HL-60 (cell line): Measurements from ENCODE around the gene RAB25.
"Not testable (repeated sequence)": the region's sequence is repeated elsewhere in the genome, so short reads cannot be mapped to it uniquely, and the experiment has no call there.

Source experiments
- DNase-seq, 2 experiments: peaks; one replicate each; pipeline ENCODE4 v3.0.0-alpha.2; 2010 to 2020; ENCODE audit warnings: low read depth in 1 of 2, low spot score in 1 of 2
- H3K27ac ChIP-seq: fragments of 250-450 bp; sonication (Bioruptor Pico); replicated peaks from 2 replicates; pipeline ENCODE4 v1.5.1; 2020; ENCODE audit warnings: mild to moderate bottlenecking, moderate library complexity
- H3K27me3 ChIP-seq: fragments of 250-450 bp; sonication (Bioruptor Pico); 2 replicates; pipeline ENCODE4 v1.5.1; 2021; ENCODE audit warnings: mild to moderate bottlenecking, moderate library complexity; ENCODE audit not compliant: insufficient read depth, poor library complexity, severe bottlenecking
- H3K4me3 ChIP-seq: replicated peaks from 2 replicates; pipeline ENCODE4 v1.5.1; 2011; ENCODE audit warnings: mild to moderate bottlenecking, control low read depth, low read length; ENCODE audit not compliant: insufficient read depth
- GABPA ChIP-seq: IDR thresholded peaks from 2 replicates; pipeline ENCODE4 v1.6.1; 2012; ENCODE audit warnings: low read depth
- POLR2AphosphoS5 ChIP-seq: IDR thresholded peaks from 2 replicates; pipeline ENCODE4 v1.6.1; 2012; ENCODE audit warnings: low read depth
- SPI1 ChIP-seq: IDR thresholded peaks from 2 replicates; pipeline ENCODE4 v1.6.1; 2012; ENCODE audit warnings: low read depth, mild to moderate bottlenecking, borderline replicate concordance
- TF ChIP-seq, protein P1 (sequence below): IDR thresholded peaks from one replicate; pipeline ENCODE4 v1.5.1; 2011; ENCODE audit warnings: low read length, control low read depth, inconsistent platforms; ENCODE audit not compliant: insufficient read depth
- TF ChIP-seq, protein P2 (sequence below): IDR thresholded peaks from 2 replicates; pipeline ENCODE4 v1.6.1; 2012; ENCODE audit warnings: low read depth; ENCODE audit not compliant: insufficient replicate concordance

RAB25 gene

DNA sequence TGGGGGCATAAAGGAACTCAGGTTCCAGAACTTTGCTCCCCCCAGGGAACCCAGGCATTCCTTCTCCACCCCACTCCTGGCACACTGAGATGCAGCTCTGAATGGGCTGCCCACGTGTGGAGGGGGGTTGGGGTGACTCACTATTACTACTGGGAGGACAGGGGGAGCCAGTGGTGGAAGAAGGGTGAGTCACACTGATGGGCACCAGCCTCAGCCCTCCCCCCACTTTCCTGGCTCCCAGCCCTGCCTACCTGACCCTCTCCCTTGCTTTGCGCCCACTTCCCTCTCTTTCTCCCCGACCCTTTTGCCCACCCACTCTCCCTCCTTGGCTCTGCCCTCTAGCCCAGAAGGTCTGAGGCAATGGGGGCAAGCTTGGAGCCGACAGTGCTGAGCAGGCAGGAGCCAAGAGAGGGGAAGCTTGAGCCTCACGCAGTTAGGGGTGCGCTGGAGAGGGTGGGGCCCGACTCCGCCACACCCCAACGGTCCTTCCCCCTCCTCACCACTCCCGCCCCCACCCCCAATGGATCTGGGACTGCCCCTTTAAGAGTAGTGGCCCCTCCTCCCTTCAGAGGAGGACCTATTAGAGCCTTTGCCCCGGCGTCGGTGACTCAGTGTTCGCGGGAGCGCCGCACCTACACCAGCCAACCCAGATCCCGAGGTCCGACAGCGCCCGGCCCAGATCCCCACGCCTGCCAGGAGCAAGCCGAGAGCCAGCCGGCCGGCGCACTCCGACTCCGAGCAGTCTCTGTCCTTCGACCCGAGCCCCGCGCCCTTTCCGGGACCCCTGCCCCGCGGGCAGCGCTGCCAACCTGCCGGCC is 53.4 kb downstream of the RAB25 start, which contains the start of gene LMNA:
TSS of gene LMNA (plus strand) at position 611 of the 818 bp plus-strand sequence. CDS start 208 bp downstream, outside the sequence.
- peak; percentile 79 to 94 for DNase-seq
- peak within 1 kb of the TSS; percentile 63 for H3K27ac ChIP-seq
- TF ChIP-seq SPI1 (no peak), POLR2AphosphoS5 (peak; percentile 62; the same call in 1 of the 2 replicates)
- H3K4me3 ChIP-seq: peak within 1 kb of the TSS; percentile 66
- no peaks in the 10 kb centered on the region for H3K27me3 ChIP-seq

DNA sequence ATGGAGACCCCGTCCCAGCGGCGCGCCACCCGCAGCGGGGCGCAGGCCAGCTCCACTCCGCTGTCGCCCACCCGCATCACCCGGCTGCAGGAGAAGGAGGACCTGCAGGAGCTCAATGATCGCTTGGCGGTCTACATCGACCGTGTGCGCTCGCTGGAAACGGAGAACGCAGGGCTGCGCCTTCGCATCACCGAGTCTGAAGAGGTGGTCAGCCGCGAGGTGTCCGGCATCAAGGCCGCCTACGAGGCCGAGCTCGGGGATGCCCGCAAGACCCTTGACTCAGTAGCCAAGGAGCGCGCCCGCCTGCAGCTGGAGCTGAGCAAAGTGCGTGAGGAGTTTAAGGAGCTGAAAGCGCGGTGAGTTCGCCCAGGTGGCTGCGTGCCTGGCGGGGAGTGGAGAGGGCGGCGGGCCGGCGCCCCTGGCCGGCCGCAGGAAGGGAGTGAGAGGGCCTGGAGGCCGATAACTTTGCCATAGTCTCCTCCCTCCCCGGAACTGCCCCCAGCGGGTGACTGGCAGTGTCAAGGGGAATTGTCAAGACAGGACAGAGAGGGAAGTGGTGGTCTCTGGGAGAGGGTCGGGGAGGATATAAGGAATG is 54.1 kb downstream of the RAB25 start:
- Histone ChIP-seq H3K4me3 (peak overlapping the region; percentile 66), H3K27me3 (no peaks in the 10 kb centered on the region), H3K27ac (peak overlapping the region; percentile 63)
- no peak for DNase-seq
- TF ChIP-seq, protein P1, sequence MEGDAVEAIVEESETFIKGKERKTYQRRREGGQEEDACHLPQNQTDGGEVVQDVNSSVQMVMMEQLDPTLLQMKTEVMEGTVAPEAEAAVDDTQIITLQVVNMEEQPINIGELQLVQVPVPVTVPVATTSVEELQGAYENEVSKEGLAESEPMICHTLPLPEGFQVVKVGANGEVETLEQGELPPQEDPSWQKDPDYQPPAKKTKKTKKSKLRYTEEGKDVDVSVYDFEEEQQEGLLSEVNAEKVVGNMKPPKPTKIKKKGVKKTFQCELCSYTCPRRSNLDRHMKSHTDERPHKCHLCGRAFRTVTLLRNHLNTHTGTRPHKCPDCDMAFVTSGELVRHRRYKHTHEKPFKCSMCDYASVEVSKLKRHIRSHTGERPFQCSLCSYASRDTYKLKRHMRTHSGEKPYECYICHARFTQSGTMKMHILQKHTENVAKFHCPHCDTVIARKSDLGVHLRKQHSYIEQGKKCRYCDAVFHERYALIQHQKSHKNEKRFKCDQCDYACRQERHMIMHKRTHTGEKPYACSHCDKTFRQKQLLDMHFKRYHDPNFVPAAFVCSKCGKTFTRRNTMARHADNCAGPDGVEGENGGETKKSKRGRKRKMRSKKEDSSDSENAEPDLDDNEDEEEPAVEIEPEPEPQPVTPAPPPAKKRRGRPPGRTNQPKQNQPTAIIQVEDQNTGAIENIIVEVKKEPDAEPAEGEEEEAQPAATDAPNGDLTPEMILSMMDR: no peak
- TF ChIP-seq POLR2AphosphoS5: 0 out of 2 replicates have a peak, but pooled peaks have one; percentile 33

DNA sequence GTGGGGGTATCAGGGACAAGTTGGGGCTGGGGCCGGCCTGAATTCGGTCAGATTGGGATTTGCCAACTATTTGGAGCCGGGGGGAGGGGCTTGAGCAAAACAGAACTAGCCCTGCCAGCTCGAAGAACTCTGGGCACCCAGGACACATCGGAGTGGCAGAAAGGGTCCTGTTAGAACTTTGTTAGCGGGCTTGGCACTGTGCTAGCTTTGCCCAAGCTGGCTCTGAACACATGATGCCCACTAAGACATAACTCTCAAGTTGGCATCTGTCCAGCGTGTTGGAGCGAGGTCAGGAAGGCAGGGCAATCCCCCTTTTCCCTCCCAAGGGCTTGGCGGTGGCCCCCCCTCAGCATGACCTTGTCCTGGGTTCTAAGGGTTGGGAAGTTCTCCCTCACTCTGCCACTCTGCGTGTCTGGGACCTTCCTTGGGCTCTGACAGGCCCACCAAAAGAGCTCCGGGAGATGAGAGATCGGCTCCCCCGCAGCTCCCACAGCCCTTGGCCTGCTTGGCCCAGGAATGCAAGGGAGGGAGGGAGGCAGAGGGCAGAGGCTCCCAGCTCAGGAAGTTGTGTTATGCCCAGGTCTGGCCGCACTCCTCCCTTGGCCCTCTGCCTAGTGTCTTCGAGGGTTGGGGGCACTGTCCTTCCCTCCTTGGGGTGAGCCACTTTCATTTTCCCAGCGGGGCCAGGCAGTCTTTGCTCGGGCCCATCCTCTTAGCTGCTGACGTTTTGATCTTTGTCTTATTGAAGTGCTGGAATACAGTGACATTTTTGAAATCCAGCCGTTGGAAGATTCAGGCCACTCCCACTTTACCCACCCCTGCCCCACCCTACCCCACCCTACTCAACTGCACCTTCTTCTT is 54.8 kb downstream of the RAB25 start:
- peak overlapping the region; percentile 63 for H3K27ac ChIP-seq
- peak overlapping the region; percentile 66 for H3K4me3 ChIP-seq

DNA sequence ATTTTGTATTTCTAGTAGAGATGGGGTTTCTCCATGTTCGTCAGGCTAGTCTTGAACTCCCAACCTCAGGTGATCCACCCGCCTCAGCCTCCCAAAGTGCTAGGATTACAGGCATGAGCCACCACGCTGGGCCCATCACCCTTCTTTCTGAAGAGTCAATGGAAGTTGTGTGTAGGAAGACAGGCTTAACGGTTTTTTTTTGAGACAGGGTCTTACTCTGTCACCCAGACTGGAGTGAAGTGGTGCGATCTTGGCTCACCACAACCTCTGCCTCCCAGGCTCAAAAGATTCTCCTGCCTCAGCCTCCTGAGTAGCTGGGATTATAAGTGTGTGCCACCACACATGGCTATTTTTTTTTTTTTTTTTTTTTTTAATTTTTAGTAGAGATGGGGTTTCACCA is 55.8 kb downstream of the RAB25 start:
- peak overlapping the region; percentile 66 for H3K4me3 ChIP-seq
- not testable (repeated sequence) for H3K27ac ChIP-seq, DNase-seq, H3K27me3 ChIP-seq

More for the DNA sequence above, 54.8 kb downstream of the RAB25 start:
- DNase-seq: no peak
- no peak for TF ChIP-seq POLR2AphosphoS5
- no peaks in the 10 kb centered on the region for H3K27me3 ChIP-seq

DNA sequence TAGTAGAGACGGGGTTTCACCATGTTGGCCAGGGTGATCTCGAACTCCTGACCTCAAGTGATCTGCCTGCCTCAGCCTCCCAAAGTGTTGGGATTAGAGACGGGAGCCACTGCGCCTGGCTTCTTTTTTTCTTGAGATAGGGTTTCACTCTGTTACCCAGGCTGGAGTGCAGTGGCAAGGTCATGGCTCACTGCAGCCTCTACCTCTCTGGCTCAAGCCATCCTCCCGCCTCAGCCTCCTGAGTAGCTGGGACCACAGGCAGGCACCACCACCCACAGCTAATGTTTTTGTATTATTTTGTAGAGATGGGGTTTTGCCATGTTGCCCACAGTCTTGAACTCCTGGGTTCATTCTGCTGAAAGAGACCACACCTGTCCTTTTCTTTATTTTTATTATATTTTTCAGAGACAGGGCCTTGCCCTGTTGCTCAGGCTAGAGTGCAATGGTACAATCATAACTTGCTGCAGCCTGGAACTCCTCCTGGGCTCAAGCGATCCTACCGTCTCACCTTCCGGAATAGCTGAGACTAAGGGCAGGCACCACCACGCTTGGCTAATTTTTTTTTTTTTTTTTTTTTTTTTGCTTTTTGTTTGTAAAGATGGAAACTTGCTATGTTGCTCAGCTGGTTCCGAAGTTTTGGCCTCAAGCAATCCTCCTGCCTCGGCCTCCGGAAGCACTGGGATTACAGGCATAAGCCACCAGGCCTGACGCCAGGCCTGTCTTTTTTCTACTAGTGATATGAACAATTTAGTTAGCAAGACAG is 56.6 kb downstream of the RAB25 start:
- no peak for DNase-seq
- H3K4me3 ChIP-seq: no peak overlapping the region

More for the DNA sequence above, 56.6 kb downstream of the RAB25 start:
- Histone ChIP-seq H3K27ac (no peak overlapping the region), H3K27me3 (no peaks in the 10 kb centered on the region)
- TF ChIP-seq, protein P1: no peak
- TF ChIP-seq GABPA: no peak
- no peak for TF ChIP-seq SPI1
- TF ChIP-seq POLR2AphosphoS5: no peak
- TF ChIP-seq, protein P2, sequence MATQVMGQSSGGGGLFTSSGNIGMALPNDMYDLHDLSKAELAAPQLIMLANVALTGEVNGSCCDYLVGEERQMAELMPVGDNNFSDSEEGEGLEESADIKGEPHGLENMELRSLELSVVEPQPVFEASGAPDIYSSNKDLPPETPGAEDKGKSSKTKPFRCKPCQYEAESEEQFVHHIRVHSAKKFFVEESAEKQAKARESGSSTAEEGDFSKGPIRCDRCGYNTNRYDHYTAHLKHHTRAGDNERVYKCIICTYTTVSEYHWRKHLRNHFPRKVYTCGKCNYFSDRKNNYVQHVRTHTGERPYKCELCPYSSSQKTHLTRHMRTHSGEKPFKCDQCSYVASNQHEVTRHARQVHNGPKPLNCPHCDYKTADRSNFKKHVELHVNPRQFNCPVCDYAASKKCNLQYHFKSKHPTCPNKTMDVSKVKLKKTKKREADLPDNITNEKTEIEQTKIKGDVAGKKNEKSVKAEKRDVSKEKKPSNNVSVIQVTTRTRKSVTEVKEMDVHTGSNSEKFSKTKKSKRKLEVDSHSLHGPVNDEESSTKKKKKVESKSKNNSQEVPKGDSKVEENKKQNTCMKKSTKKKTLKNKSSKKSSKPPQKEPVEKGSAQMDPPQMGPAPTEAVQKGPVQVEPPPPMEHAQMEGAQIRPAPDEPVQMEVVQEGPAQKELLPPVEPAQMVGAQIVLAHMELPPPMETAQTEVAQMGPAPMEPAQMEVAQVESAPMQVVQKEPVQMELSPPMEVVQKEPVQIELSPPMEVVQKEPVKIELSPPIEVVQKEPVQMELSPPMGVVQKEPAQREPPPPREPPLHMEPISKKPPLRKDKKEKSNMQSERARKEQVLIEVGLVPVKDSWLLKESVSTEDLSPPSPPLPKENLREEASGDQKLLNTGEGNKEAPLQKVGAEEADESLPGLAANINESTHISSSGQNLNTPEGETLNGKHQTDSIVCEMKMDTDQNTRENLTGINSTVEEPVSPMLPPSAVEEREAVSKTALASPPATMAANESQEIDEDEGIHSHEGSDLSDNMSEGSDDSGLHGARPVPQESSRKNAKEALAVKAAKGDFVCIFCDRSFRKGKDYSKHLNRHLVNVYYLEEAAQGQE: no peak
